Testis (tissue), 3 donors: Measurements from ENCODE around the gene CLDN5. TPM values are rescaled to one million over a fixed set of nuclear protein-coding genes. Genes with fewer than 3 reads are reported as not detected.

ENCODE experiments used
- DNase-seq: peaks from one replicate; pipeline ENCODE4 v3.0.0-alpha.2; 2019
- H3K27ac ChIP-seq, 2 donors: fragments of 200-600 bp; sonication (generic); one replicate each; pipeline ENCODE4 v1.5.1; 2019
- H3K27me3 ChIP-seq: fragments of 200-600 bp; sonication (generic); one replicate; pipeline ENCODE4 v1.5.1; 2019
- H3K36me3 ChIP-seq: fragments of 200-600 bp; sonication (generic); one replicate; pipeline ENCODE4 v1.5.1; 2017; ENCODE audit warnings: low read depth; ENCODE audit errors: missing control alignments
- H3K4me1 ChIP-seq: fragments of 200-600 bp; sonication (generic); one replicate; pipeline ENCODE4 v1.5.1; 2019
- H3K4me3 ChIP-seq, 2 donors: fragments of 200-600 bp; sonication (generic); one replicate each; pipeline ENCODE4 v1.5.1; 2017 to 2019
- H3K9me3 ChIP-seq: fragments of 200-600 bp; sonication (generic); one replicate; pipeline ENCODE4 v1.5.1; 2017
- POLR2A ChIP-seq: fragments of 450-650 bp; IDR thresholded peaks from one replicate; pipeline ENCODE4 v1.6.1; 2017; ENCODE audit warnings: antibody characterized with exemption, mild to moderate bottlenecking, moderate library complexity
- WGBS, 2 donors: methylation state at CpG; one replicate each; pipeline ENCODE4 v1.1.5; 2018; 5-methylcytosine and 5-hydroxymethylcytosine counted together
- intact Hi-C: fragments of 100-400 bp; cut with DNase I; formaldehyde crosslinking; loops from one replicate; pipeline ENCODE4 v1.15.1; 2023; ENCODE audit warnings: low total_unique reads
- polyA plus RNA-seq: library from polyadenylated mRNA; stranded (reverse); fragments of 350-450 nt; fragmentation: Illumina TruSeq; extraction: RNeasy Lipid Tissue Mini Kit (QIAGEN cat#74804); gene quantifications from one replicate; pipeline ENCODE4 v1.2.3, GENCODE V29; 2014; ENCODE audit warnings: low read depth, low replicate concordance; ENCODE audit not compliant: insufficient read depth
- total RNA-seq, 2 donors: library from RNA; depleted of rRNA; stranded (reverse); fragments of >200 nt; gene quantifications; one replicate each; pipeline ENCODE4 v1.2.3, GENCODE V29; 2016
- TF ChIP-seq, protein P1 (sequence below), 3 experiments: fragments of 450-650 bp in 2 of 3; fragments of 200-600 bp in 1 of 3; sonication (generic) in 1 of 3; IDR thresholded peaks; one replicate each; pipeline ENCODE4 v1.5.1; 2016 to 2019; ENCODE audit warnings: antibody characterized with exemption in 3 of 3, mild to moderate bottlenecking in 2 of 3, moderate library complexity in 1 of 3

The CLDN5 gene
- total and polyA plus RNA-seq, 3 donors from 2014 or later: 10.4 to 42.0 (median 29.2) TPM

DNA sequence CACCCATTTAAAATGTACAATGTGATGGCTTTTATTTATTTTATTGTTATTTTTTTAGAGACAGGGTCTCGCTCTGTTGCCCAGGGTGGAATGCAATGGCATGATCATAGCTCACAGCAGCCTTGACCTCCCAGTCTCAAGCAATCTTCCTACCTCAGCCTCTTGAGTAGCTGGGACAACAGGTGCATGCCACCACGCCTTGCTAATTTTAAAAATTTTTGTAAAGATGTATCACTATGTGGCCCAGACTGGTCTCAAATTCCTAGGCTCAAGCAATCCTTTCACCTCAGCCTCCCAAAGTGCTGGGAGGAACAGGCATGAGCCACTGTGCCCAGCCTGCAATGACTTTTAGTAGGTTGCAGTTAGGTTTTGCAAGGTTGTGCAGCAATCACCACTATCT lies 14.3 kb downstream of the CLDN5 start:
- Histone ChIP-seq H3K36me3 (no peaks in the 10 kb centered on the region), H3K27me3 (no peaks in the 10 kb centered on the region), H3K9me3 (no peaks in the 10 kb centered on the region), H3K27ac (no peak overlapping the region), H3K4me1 (no peaks in the 10 kb centered on the region), H3K4me3 (no peak overlapping the region)
- no peak for DNase-seq
- WGBS, 2 donors: 93 to 94% methylated on average over 2 of the region's 2 CpGs
- intact Hi-C loops: no loop called here
- TF ChIP-seq POLR2A: no peak
- TF ChIP-seq, protein P1, sequence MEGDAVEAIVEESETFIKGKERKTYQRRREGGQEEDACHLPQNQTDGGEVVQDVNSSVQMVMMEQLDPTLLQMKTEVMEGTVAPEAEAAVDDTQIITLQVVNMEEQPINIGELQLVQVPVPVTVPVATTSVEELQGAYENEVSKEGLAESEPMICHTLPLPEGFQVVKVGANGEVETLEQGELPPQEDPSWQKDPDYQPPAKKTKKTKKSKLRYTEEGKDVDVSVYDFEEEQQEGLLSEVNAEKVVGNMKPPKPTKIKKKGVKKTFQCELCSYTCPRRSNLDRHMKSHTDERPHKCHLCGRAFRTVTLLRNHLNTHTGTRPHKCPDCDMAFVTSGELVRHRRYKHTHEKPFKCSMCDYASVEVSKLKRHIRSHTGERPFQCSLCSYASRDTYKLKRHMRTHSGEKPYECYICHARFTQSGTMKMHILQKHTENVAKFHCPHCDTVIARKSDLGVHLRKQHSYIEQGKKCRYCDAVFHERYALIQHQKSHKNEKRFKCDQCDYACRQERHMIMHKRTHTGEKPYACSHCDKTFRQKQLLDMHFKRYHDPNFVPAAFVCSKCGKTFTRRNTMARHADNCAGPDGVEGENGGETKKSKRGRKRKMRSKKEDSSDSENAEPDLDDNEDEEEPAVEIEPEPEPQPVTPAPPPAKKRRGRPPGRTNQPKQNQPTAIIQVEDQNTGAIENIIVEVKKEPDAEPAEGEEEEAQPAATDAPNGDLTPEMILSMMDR (IDR thresholded peaks at IDR 0.05): no peak

DNA sequence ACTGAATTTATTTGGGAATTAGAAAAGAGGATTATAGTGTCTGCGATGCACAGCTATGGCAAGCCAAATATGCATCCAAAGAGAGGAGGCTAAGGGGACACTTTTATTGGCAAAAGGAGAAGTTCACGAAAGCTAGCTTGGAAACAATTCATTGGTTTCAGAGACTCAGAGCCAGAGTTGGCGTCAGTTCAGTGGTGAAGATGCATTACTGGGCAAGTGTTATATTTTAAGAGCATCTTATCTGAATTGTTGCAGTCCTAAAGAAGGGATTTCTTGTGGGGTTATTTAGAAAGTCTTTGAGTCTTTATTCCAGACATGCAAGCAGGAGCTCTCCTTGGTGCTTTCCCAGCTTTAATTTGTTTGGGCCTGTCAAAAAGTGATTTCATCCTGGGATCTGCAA lies 15.0 kb downstream of the CLDN5 start:
- Histone ChIP-seq H3K9me3 (no peaks in the 10 kb centered on the region), H3K36me3 (no peaks in the 10 kb centered on the region), H3K4me1 (no peaks in the 10 kb centered on the region), H3K27me3 (no peaks in the 10 kb centered on the region), H3K4me3 (no peak overlapping the region), H3K27ac (no peak overlapping the region)
- TF ChIP-seq, protein P1 (IDR thresholded peaks at IDR 0.05): no peak
- no peak for TF ChIP-seq POLR2A
- intact Hi-C loops: no loop called here
- 69 to 74% methylated on average over 3 of the region's 3 CpGs for WGBS, 2 donors
- no peak for DNase-seq

DNA sequence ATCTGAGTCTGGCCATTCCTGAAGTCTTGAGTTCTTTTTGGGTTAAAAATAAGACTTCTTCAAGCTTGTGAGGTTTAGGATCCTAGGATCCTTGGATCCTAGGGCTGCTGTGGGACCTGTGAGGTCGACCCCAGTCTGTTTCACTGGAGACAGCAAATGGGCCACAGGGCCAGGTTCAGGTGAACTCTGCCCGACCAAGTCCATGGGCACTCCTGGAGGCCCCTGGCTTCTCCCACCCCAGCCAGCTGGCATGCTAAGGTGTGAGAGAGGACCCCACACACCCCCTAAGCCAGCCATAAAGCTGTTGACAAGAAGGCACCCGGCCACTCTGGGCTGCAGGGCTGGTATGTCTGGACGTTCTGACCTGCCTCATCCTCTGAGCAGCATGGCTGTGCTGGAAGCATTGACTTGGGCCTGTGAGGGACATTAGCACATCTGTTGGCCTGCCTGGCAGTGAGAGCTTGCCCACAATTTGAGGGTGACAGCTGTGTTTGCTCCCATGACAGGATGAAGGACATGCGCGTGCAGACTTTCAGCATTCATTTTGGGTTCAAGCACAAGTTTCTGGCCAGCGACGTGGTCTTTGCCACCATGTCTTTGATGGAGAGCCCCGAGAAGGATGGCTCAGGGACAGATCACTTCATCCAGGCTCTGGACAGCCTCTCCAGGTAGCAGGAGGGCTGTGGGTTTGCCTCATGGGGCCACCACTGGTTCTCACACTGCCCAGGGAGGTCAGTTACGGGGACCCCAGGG lies 16.0 kb downstream of the CLDN5 start:
- 96 to 98% methylated on average over 8 to 10 of the region's 10 CpGs for WGBS, 2 donors

DNA sequence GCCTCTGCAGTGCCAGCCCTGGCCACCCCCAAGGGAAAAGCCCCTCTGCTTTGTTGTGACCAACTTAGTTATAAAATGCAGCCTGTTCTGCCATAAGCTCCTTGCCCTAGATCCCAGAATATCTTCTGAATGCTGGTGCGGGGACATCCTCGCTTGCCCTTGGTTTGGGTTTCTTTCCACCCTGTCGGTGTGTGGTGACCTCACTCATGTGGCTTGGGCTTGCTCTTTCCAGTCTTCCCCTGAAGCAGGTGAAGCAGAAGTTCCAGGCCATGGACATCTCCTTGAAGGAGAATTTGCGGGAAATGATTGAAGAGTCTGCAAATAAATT lies 16.7 kb downstream of the CLDN5 start:
- Histone ChIP-seq H3K4me1 (no peaks in the 10 kb centered on the region), H3K9me3 (no peaks in the 10 kb centered on the region), H3K27ac (no peak overlapping the region), H3K27me3 (no peaks in the 10 kb centered on the region), H3K36me3 (no peaks in the 10 kb centered on the region), H3K4me3 (no peak overlapping the region)
- DNase-seq: no peak
- WGBS, 2 donors: 92 to 100% methylated on average over 4 of the region's 4 CpGs
- intact Hi-C loops: no loop called here
- TF ChIP-seq, protein P1 (IDR thresholded peaks at IDR 0.05): no peak
- TF ChIP-seq POLR2A: no peak

More for the DNA sequence above, 16.0 kb downstream of the CLDN5 start:
- Histone ChIP-seq H3K27ac (no peak overlapping the region), H3K27me3 (no peaks in the 10 kb centered on the region), H3K9me3 (no peaks in the 10 kb centered on the region), H3K4me3 (no peak overlapping the region), H3K4me1 (no peaks in the 10 kb centered on the region), H3K36me3 (no peaks in the 10 kb centered on the region)
- intact Hi-C loops: no loop called here
- no peak for DNase-seq
- TF ChIP-seq, protein P1 (IDR thresholded peaks at IDR 0.05): no peak
- no peak for TF ChIP-seq POLR2A

DNA sequence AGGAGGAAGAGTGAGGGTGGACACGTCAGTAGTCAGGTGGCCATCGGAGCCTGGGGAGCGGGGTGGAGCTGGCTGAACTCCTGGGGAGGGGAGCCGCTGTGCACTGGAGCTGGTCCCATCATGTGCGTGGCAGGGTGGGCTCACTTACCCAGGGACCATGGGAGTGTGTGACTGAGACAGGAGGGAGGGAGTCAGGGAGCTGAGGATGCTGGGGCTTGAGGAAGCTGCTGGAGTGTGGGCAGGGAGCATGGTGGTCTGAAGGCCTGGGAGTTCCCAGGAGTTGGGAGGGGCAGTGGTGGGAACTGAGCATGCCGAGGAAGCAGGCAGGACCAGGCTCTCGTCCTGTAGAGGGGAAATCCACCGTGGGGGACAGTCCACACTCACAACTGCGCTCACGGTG lies 18.0 kb downstream of the CLDN5 start:
- no peak for TF ChIP-seq POLR2A
- TF ChIP-seq, protein P1 (IDR thresholded peaks at IDR 0.05): no peak
- Histone ChIP-seq H3K4me1 (no peaks in the 10 kb centered on the region), H3K4me3 (no peak overlapping the region), H3K27me3 (no peaks in the 10 kb centered on the region), H3K27ac (no peak overlapping the region), H3K9me3 (no peaks in the 10 kb centered on the region), H3K36me3 (no peaks in the 10 kb centered on the region)
- 92% methylated on average over 10 of the region's 10 CpGs for WGBS, 2 donors
- no peak for DNase-seq
- intact Hi-C loops: no loop called here
